Sciatic nerve (tissue), 2 donors: Measurements from ENCODE around the gene FAAP20. TPM values are rescaled to one million over a fixed set of nuclear protein-coding genes. Genes with fewer than 3 reads are reported as not detected.
A peak's percentile ranks its signal among the peaks of the same experiment; 100 is the strongest.

Source experiments
- ATAC-seq: fragments of 200-7000 bp; cut with Tn5 transposase; one replicate; pipeline ENCODE4 v1.9.1; 2020; ENCODE audit warnings: mild to moderate bottlenecking, moderate library complexity
- DNase-seq: peaks from one replicate; pipeline ENCODE4 v3.0.0-alpha.2; 2020; ENCODE audit warnings: low spot score
- intact Hi-C: fragments of 100-400 bp; cut with DNase I; formaldehyde crosslinking; loops from one replicate; pipeline ENCODE4 v1.14.2; 2022
- total RNA-seq: library from RNA; stranded (reverse); fragmentation: NEBNext Ultra II Directional; extraction: Animal tissue kit (Norgen Biotek cat#: 25700); gene quantifications from one replicate; pipeline ENCODE4 v1.2.1, GENCODE V29; 2021
- donor health status: DM: no; HTN: no; CAD: no.
- donor health status: DM: no; HTN: no; CAD: no.

The FAAP20 gene, protein sequence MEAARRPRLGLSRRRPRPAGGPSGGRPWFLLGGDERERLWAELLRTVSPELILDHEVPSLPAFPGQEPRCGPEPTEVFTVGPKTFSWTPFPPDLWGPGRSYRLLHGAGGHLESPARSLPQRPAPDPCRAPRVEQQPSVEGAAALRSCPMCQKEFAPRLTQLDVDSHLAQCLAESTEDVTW
- 43.0 TPM for total RNA-seq

GRCh38 chr1:2194319-2194897, at the start of gene FAAP20:
TSS of gene FAAP20 (minus strand) at chr1:2194772. CDS start at chr1:2194749, 23 bp downstream.
- peak; percentile 25 for ATAC-seq
- DNase-seq: no peak
- intact Hi-C loops: loop anchor here (2.0 kb wide), 1 partner anchor 186 kb away; no protein-coding TSS in a partner anchor

DNA sequence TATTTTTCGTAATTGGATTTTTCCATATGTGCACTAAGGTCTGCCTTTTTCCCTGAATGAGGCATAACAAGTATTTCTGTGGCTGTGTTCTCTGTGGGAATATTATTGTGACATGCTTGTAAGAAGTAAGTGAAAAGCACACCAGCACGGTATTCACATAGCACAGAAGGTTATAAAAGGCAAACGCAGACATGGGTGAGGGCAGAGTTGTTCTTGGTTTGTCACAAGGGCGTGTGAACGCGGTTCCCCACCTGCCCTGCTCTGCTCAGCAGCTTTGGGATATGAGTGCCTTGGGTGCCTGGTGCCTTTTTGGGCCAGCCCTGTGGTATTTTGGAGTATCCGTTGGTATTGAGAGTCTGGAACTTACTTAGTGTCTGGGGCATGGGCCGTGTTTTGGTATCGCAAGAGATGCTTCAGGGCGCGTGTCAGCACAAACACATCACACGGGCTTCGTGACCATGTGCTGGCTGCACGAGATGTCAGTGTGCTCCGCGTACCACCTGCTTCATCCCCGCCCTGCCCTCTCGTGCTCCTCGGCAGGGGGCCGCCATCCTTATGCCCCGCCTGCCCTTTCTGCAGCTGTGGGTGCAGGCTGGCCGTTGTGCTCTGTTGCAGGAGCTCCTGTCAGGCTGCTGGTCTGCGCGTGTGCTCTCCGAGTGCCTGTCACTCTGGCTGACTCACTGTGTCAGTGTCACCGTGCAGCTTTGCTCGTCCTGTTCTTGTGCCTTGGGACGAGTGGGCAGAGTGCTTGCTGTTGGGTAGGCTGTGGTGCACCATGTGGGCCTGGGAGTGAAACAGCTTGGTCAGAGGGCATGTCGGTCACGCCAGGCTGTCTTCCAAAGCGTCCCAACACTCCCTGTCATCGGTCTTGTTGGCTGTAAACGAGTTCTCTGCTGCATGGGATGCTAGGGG, 48.5 kb upstream of the FAAP20 start:
- no peak for DNase-seq
- no peak for ATAC-seq
- intact Hi-C loops: no loop called here

DNA sequence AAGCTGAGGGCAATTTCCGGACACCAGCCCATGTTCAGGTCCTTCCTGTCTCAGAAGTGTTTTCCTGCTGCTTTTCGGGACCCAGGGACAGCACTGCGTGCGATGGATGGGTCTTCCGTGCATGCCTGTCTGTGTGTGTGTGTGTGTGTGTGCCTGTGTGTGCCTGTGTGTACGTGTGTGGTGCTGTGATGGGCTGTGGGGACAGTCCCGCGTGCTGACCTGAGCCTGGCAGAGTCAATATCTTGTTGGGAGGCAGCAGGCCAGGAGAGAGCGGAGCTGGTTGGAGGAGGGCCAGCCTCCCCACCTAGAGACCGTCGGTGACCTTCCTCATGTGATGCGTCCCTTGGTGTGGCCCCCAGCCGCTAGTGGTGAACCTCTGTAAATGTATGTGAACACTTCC, 47.2 kb upstream of the FAAP20 start:
- intact Hi-C loops: no loop called here
- no peak for ATAC-seq
- DNase-seq: no peak

- DNase-seq (peak; percentile 84), ATAC-seq (peak; percentile 35)
- intact Hi-C loops: no loop called here
Observed at GRCh38 chr1:2240270-2241156, 45.9 kb upstream of the FAAP20 start.

GRCh38 chr1:2239384-2239985, 44.9 kb upstream of the FAAP20 start:
- ATAC-seq (no peak), DNase-seq (no peak)
- intact Hi-C loops: loop anchor here (10.0 kb wide), 1 partner anchor 55 kb away; no protein-coding TSS in a partner anchor

GRCh38 chr1:2239013-2239370, 44.4 kb upstream of the FAAP20 start:
- ATAC-seq (no peak), DNase-seq (no peak)
- intact Hi-C loops: loop anchor here (10.0 kb wide), 1 partner anchor 56 kb away; no protein-coding TSS in a partner anchor

DNA sequence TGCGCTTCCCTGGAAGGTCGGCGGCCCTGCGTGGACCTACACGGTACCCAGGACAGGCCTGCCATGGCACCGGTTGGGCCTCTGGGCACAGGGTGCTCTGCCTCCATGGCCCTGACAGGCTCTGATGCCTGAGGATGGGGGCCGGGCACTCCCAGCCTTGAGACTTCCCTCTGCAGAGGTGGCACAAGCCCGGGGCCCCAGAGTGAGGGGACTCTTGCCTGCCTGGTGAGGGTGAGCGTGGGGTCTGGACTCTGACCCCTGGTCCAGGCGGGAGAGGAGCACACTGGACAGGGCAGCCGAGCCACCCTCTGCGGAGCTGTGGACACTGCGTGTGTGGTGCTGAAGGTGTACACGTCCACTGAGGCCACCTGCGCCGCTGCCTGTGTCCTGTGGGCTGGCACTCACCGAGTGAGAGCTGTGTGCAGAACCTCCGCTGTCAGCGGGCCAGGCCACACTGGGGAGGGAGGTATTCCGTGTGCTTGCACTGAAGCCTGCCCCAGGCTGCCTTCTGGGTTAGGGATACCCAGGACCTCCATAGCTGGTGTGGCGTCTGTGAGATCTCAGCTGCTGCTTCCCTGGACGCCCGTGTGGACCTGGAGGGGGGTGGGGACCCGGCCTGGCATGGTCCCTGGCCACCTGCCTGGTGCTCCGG, 43.9 kb upstream of the FAAP20 start:
- DNase-seq: no peak
- no peak for ATAC-seq
- intact Hi-C loops: loop anchor here (10.0 kb wide), 1 partner anchor 56 kb away; no protein-coding TSS in a partner anchor

GRCh38 chr1:2237773-2238172, 43.2 kb upstream of the FAAP20 start:
- intact Hi-C loops: loop anchor here (10.0 kb wide), 1 partner anchor 57 kb away; no protein-coding TSS in a partner anchor
- ATAC-seq: no peak
- DNase-seq: peak; percentile 61

DNA sequence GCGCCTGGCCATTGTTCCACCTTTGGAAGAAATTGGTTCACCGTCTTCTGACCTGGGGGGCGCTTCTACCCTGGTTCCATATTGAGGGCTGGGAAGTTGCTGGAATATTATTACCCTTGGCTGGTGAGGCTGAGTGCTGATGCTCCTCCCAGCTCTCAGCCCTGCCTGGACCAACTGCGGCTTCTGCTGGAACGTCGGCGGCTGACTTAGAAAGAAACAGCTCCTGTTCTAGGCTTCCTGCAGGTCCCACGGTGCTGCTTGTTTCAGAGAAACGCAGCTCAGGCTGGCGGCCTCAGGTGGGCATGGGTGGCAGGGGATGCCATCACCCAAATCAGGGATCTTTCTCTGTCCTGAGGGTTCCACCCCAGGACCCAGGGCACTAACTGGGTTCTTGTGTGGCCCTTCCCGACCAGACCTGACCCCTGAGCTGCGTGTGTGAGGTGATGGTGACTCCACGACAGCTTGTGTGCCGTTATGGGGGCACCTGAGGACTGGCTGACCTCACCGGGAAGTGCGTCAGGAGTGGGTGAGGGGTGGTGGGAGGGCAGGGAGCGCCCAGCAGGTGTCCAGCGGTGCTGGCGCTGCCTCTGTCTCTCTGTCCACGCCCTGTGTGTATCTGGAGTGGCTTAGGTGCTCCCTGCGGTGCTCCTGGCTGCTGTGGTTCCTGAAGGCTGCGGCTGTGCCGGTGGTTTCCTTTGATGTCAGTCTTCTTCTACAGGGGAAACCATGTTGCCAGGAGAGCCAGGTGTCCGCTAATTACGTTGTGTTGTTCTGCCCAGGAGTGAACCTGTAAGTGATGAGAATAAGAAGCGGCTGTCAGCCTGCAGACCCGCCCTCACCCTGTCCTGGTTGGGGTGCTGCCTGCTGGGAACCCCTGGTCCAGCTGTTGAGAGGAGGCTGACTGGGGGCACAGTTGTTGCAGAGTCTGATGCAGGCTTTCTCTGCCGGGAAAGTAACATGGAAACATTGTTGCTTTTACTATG, 42.4 kb upstream of the FAAP20 start:
- DNase-seq (peak; percentile 58), ATAC-seq (no peak)
- intact Hi-C loops: loop anchor here (10.0 kb wide), 1 partner anchor 58 kb away; no protein-coding TSS in a partner anchor

GRCh38 chr1:2235300-2235998, 40.9 kb upstream of the FAAP20 start:
- DNase-seq (no peak), ATAC-seq (no peak)
- intact Hi-C loops: loop anchor here (10.0 kb wide), 1 partner anchor 59 kb away; no protein-coding TSS in a partner anchor

DNA sequence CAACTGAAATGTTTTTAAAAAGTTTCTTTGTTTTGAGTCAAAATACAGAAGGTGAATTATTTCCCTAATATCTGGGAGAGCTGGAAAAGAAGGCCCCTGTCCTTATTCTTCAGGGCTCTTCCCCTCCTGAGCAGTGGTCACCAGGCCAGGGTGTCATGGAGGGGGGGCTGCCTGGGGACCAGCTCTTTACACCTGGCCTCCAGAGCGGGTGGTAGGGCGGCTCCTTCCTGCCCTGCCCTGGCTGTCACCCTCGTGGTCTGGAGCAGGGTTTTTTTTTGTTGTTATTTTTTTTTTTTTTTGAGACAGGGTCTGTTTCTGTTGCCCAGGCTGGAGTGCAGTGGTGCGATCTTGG, 40.2 kb upstream of the FAAP20 start:
- no peak for DNase-seq
- intact Hi-C loops: loop anchor here (10.0 kb wide), 1 partner anchor 60 kb away; no protein-coding TSS in a partner anchor
- ATAC-seq: peak; percentile 31

- intact Hi-C loops: loop anchor here (10.0 kb wide), 1 partner anchor 61 kb away; no protein-coding TSS in a partner anchor
- peak; percentile 91 for DNase-seq
- peak; percentile 80 for ATAC-seq
Observed at GRCh38 chr1:2233997-2234761, 39.6 kb upstream of the FAAP20 start.

GRCh38 chr1:2233468-2233867, 38.9 kb upstream of the FAAP20 start:
- ATAC-seq (no peak), DNase-seq (no peak)
- intact Hi-C loops: loop anchor here (10.0 kb wide), 1 partner anchor 61 kb away; no protein-coding TSS in a partner anchor

DNA sequence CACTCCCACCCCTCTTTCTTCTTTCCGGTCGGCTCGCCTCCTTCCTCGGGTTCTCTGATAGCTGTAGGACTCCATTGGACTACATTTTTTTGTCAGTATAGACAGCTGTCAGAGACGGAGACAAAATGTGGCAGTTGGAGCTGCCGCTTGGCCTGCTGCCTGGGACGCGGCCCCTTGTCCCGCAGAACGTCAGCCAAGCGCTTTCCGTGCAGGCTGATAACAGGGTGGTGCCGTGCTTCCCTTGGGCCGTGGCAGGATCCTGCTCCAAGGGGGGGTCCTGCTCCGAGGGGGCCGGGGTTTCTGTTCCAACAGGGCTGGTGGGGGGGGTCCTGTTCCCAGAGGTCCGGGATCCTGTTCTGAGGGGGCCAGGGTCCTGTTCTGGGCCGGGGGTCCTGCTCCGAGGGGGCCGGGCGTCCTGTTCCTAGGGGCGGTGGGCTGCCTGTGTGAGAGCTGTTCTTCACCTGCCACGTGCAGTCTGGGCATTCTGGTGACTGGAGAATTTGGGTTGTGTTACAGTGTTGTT, 38.4 kb upstream of the FAAP20 start:
- intact Hi-C loops: loop anchor here (10.0 kb wide), 1 partner anchor 62 kb away; no protein-coding TSS in a partner anchor
- DNase-seq (no peak), ATAC-seq (no peak)
